B cell (primary cell): ENCODE measurements around the gene CBARP. TPM values are rescaled to one million over a fixed set of nuclear protein-coding genes. Genes with fewer than 3 reads are reported as not detected.
A peak's percentile ranks its signal among the peaks of the same experiment; 100 is the strongest.

Source experiments
- ATAC-seq: fragments of 200-7000 bp; cut with Tn5 transposase; one replicate; pipeline ENCODE4 v1.10.0; 2021; ENCODE audit warnings: low read depth, mild to moderate bottlenecking, moderate number of reproducible peaks, moderate library complexity
- CTCF ChIA-PET: fragments of 350-600 bp; sonication (Branson Sonifier 250); formaldehyde crosslinking; loops from one replicate; lab custom pipeline; 2021; ENCODE audit warnings: antibody characterized with exemption, inconsistent platforms; lab: Charles Lee
- POLR2A ChIA-PET: fragments of 350-600 bp; sonication (Branson Sonifier 250); formaldehyde crosslinking; loops from one replicate; lab custom pipeline; 2021; ENCODE audit warnings: antibody characterized with exemption; lab: Charles Lee
- DNase-seq: peaks from one replicate; pipeline ENCODE4 v3.0.0; 2013
- H2AFZ ChIP-seq: 2 replicates; pipeline ENCODE4 v1.6.1; 2012; ENCODE audit warnings: mild to moderate bottlenecking, low read depth, low read length; ENCODE audit not compliant: insufficient read depth, poor library complexity, severe bottlenecking
- H3K27ac ChIP-seq, 2 donors: 1 replicate in 1 of 2; 2 replicates in 1 of 2; pipeline ENCODE4 v1.5.1; 2012 to 2013; ENCODE audit warnings: low read length in 2 of 2, mild to moderate bottlenecking in 2 of 2, moderate library complexity in 1 of 2
- H3K27me3 ChIP-seq, 4 experiments: fragments of 200-600 bp in 1 of 4; sonication (generic) in 1 of 4; replicated peaks in 1 of 4; 1 replicate in 2 of 4; 2 replicates in 2 of 4; pipeline versions ENCODE4 v1.6.1 to v1.7.0; 2013 to 2016; ENCODE audit warnings: low read length in 3 of 4, mild to moderate bottlenecking in 2 of 4, mixed read lengths in 1 of 4, moderate library complexity in 1 of 4; ENCODE audit not compliant: insufficient read depth in 4 of 4, control insufficient read depth in 3 of 4; ENCODE audit errors: control extremely low read depth in 1 of 4
- H3K36me3 ChIP-seq, 2 experiments: replicated peaks in 1 of 2; 1 replicate in 1 of 2; 2 replicates in 1 of 2; pipeline versions ENCODE4 v1.6.1 to v1.7.1; 2013; ENCODE audit warnings: low read length in 1 of 2; ENCODE audit not compliant: insufficient read depth in 2 of 2, control insufficient read depth in 1 of 2; ENCODE audit errors: control extremely low read depth in 1 of 2, extremely low read depth in 1 of 2
- H3K4me1 ChIP-seq, 2 donors: fragments of 200-600 bp in 1 of 2; sonication (generic) in 1 of 2; 1 replicate in 1 of 2; 2 replicates in 1 of 2; pipeline versions ENCODE4 v1.5.1 to v1.6.1; 2013 to 2017; ENCODE audit warnings: low read length in 2 of 2; ENCODE audit not compliant: control insufficient read depth in 2 of 2, insufficient read depth in 2 of 2
- H3K4me2 ChIP-seq: replicated peaks from 2 replicates; pipeline ENCODE3; 2012; ENCODE audit warnings: mild to moderate bottlenecking, low read depth, low read length; ENCODE audit not compliant: poor library complexity, severe bottlenecking
- H3K4me3 ChIP-seq, 5 experiments: fragments of 200-600 bp in 1 of 5; sonication (generic) in 1 of 5; 1 replicate in 3 of 5; 2 replicates in 2 of 5; pipeline versions ENCODE4 v1.5.1 to v1.7.0; 2011 to 2016; ENCODE audit warnings: low read length in 4 of 5, mild to moderate bottlenecking in 4 of 5, low read depth in 2 of 5, control low read depth in 1 of 5, moderate library complexity in 1 of 5; ENCODE audit not compliant: insufficient read depth in 1 of 5; ENCODE audit errors: control extremely low read depth in 1 of 5, extremely low read depth in 1 of 5
- H3K79me2 ChIP-seq: fragments of 200-600 bp; sonication (generic); one replicate; pipeline ENCODE4 v1.6.0; 2016; ENCODE audit warnings: low read length; ENCODE audit not compliant: control insufficient read depth, insufficient read depth
- H3K9ac ChIP-seq: fragments of 200-600 bp; sonication (generic); 2 replicates; pipeline ENCODE4 v1.6.1; 2017; ENCODE audit warnings: mild to moderate bottlenecking, low read length, moderate library complexity
- H3K9me3 ChIP-seq, 3 donors: one replicate each; pipeline versions ENCODE4 v1.6.1 to v1.7.1; 2013; ENCODE audit warnings: low read length in 2 of 3; ENCODE audit not compliant: control insufficient read depth in 2 of 3, insufficient read depth in 1 of 3; ENCODE audit errors: control extremely low read depth in 1 of 3
- H4K20me1 ChIP-seq: 2 replicates; pipeline ENCODE4 v1.6.0; 2012; ENCODE audit warnings: mild to moderate bottlenecking, low read length; ENCODE audit not compliant: insufficient read depth, control insufficient read depth, poor library complexity, severe bottlenecking
- H3K27ac Mint-ChIP-seq: one replicate; pipeline ENCODE4 v1.8.0; 2021; ENCODE audit warnings: mixed read lengths
- H3K27me3 Mint-ChIP-seq: one replicate; pipeline ENCODE4 v1.8.0; 2021; ENCODE audit warnings: mixed read lengths
- H3K4me1 Mint-ChIP-seq: one replicate; pipeline ENCODE4 v1.8.0; 2021; ENCODE audit warnings: mixed read lengths
- H3K4me3 Mint-ChIP-seq: one replicate; pipeline ENCODE4 v1.8.0; 2021; ENCODE audit warnings: mixed read lengths
- H3K9me3 Mint-ChIP-seq: one replicate; pipeline ENCODE4 v1.8.0; 2022; ENCODE audit warnings: mixed read lengths; ENCODE audit not compliant: insufficient read depth
- CTCF ChIP-seq: fragments of 200-600 bp; IDR thresholded peaks from one replicate; pipeline ENCODE4 v1.8.0; 2022; ENCODE audit warnings: antibody characterized with exemption, mild to moderate bottlenecking
- EZH2 ChIP-seq: IDR thresholded peaks from 2 replicates; pipeline ENCODE4 v1.6.1; 2012; ENCODE audit warnings: borderline replicate concordance, low read depth, mild to moderate bottlenecking, moderate library complexity, low read length; ENCODE audit not compliant: insufficient read depth, poor library complexity, severe bottlenecking
- WGBS: methylation state at CpG from one replicate; pipeline ENCODE4 v1.1.5; 2013; ENCODE audit warnings: missing lambda C conversion rate; ENCODE audit not compliant: insufficient coverage; 5-methylcytosine and 5-hydroxymethylcytosine counted together
- intact Hi-C: fragments of 100-400 bp; cut with micrococcal nuclease; formaldehyde crosslinking; loops from one replicate; pipeline ENCODE4 v1.10.0; 2022
- polyA plus RNA-seq: library from polyadenylated mRNA; depleted of rRNA; stranded (reverse); fragments of >200 nt; gene quantifications from 2 replicates; pipeline ENCODE4 v1.2.3, GENCODE V29; 2012
- total RNA-seq, 2 donors: library from RNA; stranded (reverse); fragments of 120-200 nt in 1 of 2; gene quantifications; 1 replicate in 1 of 2; 2 replicates in 1 of 2; pipeline versions ENCODE4 v1.2.3 to v1.2.4, GENCODE V29; 2013 to 2022

Gene CBARP
- total and polyA plus RNA-seq, 2 donors (not counting 1 experiment from before 2014, with no cell fraction given), result not detected

GRCh38 chr19:1281569-1282287, 43.9 kb upstream of the CBARP start:
- TF ChIP-seq EZH2, result no peak
- no peak for TF ChIP-seq CTCF
- peaks cover 32% of the 10 kb centered on the region for H4K20me1 ChIP-seq
- 86% methylated on average over 15 of the region's 15 CpGs for WGBS
- no peak overlapping the region for H3K27ac Mint-ChIP-seq
- ATAC-seq (no peak), DNase-seq (peak; percentile 23)
- H3K27ac ChIP-seq, result no peak overlapping the region
- H3K79me2 ChIP-seq, result peaks cover 21% of the 10 kb centered on the region
- peaks cover 9 to 14% of the 10 kb centered on the region in 2 donors for H3K4me1 ChIP-seq
- intact Hi-C loops, result no loop called here
- peaks cover 0 to 27% (median 14%) of the 10 kb centered on the region in 4 experiments for H3K27me3 ChIP-seq
- peaks cover 15% of the 10 kb centered on the region for H3K27me3 Mint-ChIP-seq
- peaks cover 27% of the 10 kb centered on the region for H3K4me1 Mint-ChIP-seq
- no peak overlapping the region for H2AFZ ChIP-seq
- no peak overlapping the region for H3K9ac ChIP-seq
- ChIA-PET POLR2A (no interaction called here), CTCF (no interaction called here)
- H3K36me3 ChIP-seq, result peaks cover 0 to 16% of the 10 kb centered on the region in 2 experiments
- H3K4me2 ChIP-seq, result no peak overlapping the region
- no peak overlapping the region for H3K4me3 Mint-ChIP-seq
- H3K9me3 Mint-ChIP-seq, result no peaks in the 10 kb centered on the region
- peaks cover 0 to 5% (median 0%) of the 10 kb centered on the region in 3 donors for H3K9me3 ChIP-seq
- no peak overlapping the region for H3K4me3 ChIP-seq
